HL-60/S4 treated with retinoic acid at 250 ng/mL for 4 days and 3 days (cell line): ENCODE data around the gene NFE2L3.
"Not testable (repeated sequence)": the region's sequence is repeated elsewhere in the genome, so short reads cannot be mapped to it uniquely, and the experiment has no call there.

ENCODE experiments used
- in situ Hi-C: fragments of 300-500 bp; cut with MboI; formaldehyde crosslinking; loops from 2 replicates; pipeline ENCODE4 v1.7.0; 2022; ENCODE audit warnings: low sequenced_read_pairs

NFE2L3 gene

GRCh38 chr7:26145238-26145637 lies 6.8 kb upstream of the NFE2L3 start:
- in situ Hi-C loops: no loop called here

GRCh38 chr7:26147030-26147429 lies 5.0 kb upstream of the NFE2L3 start:
- in situ Hi-C loops: no loop called here

GRCh38 chr7:26147646-26148306 lies 4.2 kb upstream of the NFE2L3 start:
- in situ Hi-C loops: not testable (repeated sequence)

GRCh38 chr7:26148307-26148700 lies 3.7 kb upstream of the NFE2L3 start:
- in situ Hi-C loops: not testable (repeated sequence)

- in situ Hi-C loops: no loop called here
Observed at GRCh38 chr7:26149391-26149977, 2.5 kb upstream of the NFE2L3 start.

- in situ Hi-C loops: no loop called here
Observed at GRCh38 chr7:26151096-26151495, 902 bp upstream of the NFE2L3 start.

GRCh38 chr7:26151650-26151952 lies 397 bp upstream of the NFE2L3 start:
- in situ Hi-C loops: no loop called here

GRCh38 chr7:26152782-26153240 lies 813 bp downstream of the NFE2L3 start:
- in situ Hi-C loops: not testable (repeated sequence)

- in situ Hi-C loops: no loop called here
Observed at GRCh38 chr7:26153241-26153822, 1.3 kb downstream of the NFE2L3 start.

- in situ Hi-C loops: no loop called here
Observed at GRCh38 chr7:26153823-26154783, 2.1 kb downstream of the NFE2L3 start.

GRCh38 chr7:26155531-26156375 lies 3.8 kb downstream of the NFE2L3 start:
- in situ Hi-C loops: no loop called here

GRCh38 chr7:26156451-26157420 lies 4.7 kb downstream of the NFE2L3 start:
- in situ Hi-C loops: no loop called here

GRCh38 chr7:26157520-26158105 lies 5.6 kb downstream of the NFE2L3 start:
- in situ Hi-C loops: no loop called here

- in situ Hi-C loops: no loop called here
Observed at GRCh38 chr7:26159243-26159642, 7.2 kb downstream of the NFE2L3 start.

- in situ Hi-C loops: no loop called here
Observed at GRCh38 chr7:26160896-26161295, 8.9 kb downstream of the NFE2L3 start.

- in situ Hi-C loops: no loop called here
Observed at GRCh38 chr7:26162431-26162830, 10.4 kb downstream of the NFE2L3 start.

GRCh38 chr7:26163804-26164203 lies 11.8 kb downstream of the NFE2L3 start:
- in situ Hi-C loops: not testable (repeated sequence)

GRCh38 chr7:26165950-26166683 lies 14.1 kb downstream of the NFE2L3 start:
- in situ Hi-C loops: no loop called here
